ENCODE results near the gene MACO1. TPM values are rescaled to one million over a fixed set of nuclear protein-coding genes. Genes with fewer than 3 reads are reported as not detected.

MACO1 gene
- polyA plus RNA-seq, 2 of the 4 experiments (the other 2 are of a cell fraction), result 6.3 to 7.5 TPM

GRCh38 chr1:25482211-25482610 lies 51.5 kb downstream of the MACO1 start:
- H3K9me3 ChIP-seq, result no peaks in the 10 kb centered on the region
- CTCF ChIA-PET, result interaction anchor here (0.5 to 1.3 kb wide), 2 partner anchors 37 to 58 kb away, joined by 3 to 4 read pairs; no protein-coding TSS in a partner anchor
- H3K4me2 ChIP-seq, result no peak overlapping the region
- POLR2A ChIA-PET, result no interaction called here
- no peak overlapping the region for H3K4me3 ChIP-seq
- no peaks in the 10 kb centered on the region for H3K4me1 ChIP-seq
- FAIRE-seq, result no peak
- WGBS (ENCODE audit: missing lambda C conversion rate), result 100% methylated on average over 1 of the region's 1 CpG
- no peak for DNase-seq (ENCODE audit: low read depth in 1 of 2, low spot score in 1 of 2)
- H3K27ac ChIP-seq, result no peak overlapping the region
- TF ChIP-seq NPAS2 (CRISPR knock-in tag; IDR thresholded peaks at IDR 0.05; ENCODE audit: borderline replicate concordance), result no peak
- no peak for TF ChIP-seq NFE2L2 (conservative IDR thresholded peaks at IDR 0.05; ENCODE audit: low read length)
- TF ChIP-seq KDM5A (IDR thresholded peaks at IDR 0.05), result no peak
- TF ChIP-seq, protein P1, sequence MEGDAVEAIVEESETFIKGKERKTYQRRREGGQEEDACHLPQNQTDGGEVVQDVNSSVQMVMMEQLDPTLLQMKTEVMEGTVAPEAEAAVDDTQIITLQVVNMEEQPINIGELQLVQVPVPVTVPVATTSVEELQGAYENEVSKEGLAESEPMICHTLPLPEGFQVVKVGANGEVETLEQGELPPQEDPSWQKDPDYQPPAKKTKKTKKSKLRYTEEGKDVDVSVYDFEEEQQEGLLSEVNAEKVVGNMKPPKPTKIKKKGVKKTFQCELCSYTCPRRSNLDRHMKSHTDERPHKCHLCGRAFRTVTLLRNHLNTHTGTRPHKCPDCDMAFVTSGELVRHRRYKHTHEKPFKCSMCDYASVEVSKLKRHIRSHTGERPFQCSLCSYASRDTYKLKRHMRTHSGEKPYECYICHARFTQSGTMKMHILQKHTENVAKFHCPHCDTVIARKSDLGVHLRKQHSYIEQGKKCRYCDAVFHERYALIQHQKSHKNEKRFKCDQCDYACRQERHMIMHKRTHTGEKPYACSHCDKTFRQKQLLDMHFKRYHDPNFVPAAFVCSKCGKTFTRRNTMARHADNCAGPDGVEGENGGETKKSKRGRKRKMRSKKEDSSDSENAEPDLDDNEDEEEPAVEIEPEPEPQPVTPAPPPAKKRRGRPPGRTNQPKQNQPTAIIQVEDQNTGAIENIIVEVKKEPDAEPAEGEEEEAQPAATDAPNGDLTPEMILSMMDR (IDR thresholded peaks at IDR 0.05), result no peak
- TF ChIP-seq SREBF2 (IDR thresholded peaks at IDR 0.05), result no peak
- TF ChIP-seq RAD21 (conservative IDR thresholded peaks at IDR 0.05 in 1 of 2, IDR thresholded peaks at IDR 0.05 in 1 of 2), result no peak
- no peak for TF ChIP-seq EHF (CRISPR knock-in tag; IDR thresholded peaks at IDR 0.05)
- TF ChIP-seq HOXB5 (CRISPR knock-in tag; IDR thresholded peaks at IDR 0.05), result no peak
- TF ChIP-seq, protein P2, sequence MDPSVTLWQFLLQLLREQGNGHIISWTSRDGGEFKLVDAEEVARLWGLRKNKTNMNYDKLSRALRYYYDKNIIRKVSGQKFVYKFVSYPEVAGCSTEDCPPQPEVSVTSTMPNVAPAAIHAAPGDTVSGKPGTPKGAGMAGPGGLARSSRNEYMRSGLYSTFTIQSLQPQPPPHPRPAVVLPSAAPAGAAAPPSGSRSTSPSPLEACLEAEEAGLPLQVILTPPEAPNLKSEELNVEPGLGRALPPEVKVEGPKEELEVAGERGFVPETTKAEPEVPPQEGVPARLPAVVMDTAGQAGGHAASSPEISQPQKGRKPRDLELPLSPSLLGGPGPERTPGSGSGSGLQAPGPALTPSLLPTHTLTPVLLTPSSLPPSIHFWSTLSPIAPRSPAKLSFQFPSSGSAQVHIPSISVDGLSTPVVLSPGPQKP (IDR thresholded peaks at IDR 0.05; ENCODE audit: low read depth, low read length), result no peak
- TF ChIP-seq NR3C1 (IDR thresholded peaks at IDR 0.05), result no peak
- no peak for TF ChIP-seq CBX2 (IDR thresholded peaks at IDR 0.05; ENCODE audit: borderline replicate concordance, low read depth)
- TF ChIP-seq GATA3 (IDR thresholded peaks at IDR 0.05; ENCODE audit: borderline replicate concordance), result no peak
- TF ChIP-seq HOXA7 (CRISPR knock-in tag; IDR thresholded peaks at IDR 0.05), result no peak
- no peak for TF ChIP-seq POLR2AphosphoS2 (conservative IDR thresholded peaks at IDR 0.05; ENCODE audit: low read length)
- TF ChIP-seq FOSL2 (IDR thresholded peaks at IDR 0.05), result no peak
- no peak for TF ChIP-seq FOSL2 (CRISPR knock-in tag; IDR thresholded peaks at IDR 0.05)
- no peak for TF ChIP-seq CHD4 (IDR thresholded peaks at IDR 0.05; ENCODE audit: borderline replicate concordance)
- no peak for TF ChIP-seq FOXS1 (CRISPR knock-in tag; IDR thresholded peaks at IDR 0.05)
- TF ChIP-seq USF2 (IDR thresholded peaks at IDR 0.05), result no peak
- TF ChIP-seq JUNB (IDR thresholded peaks at IDR 0.05), result no peak
- no peak for ATAC-seq

GRCh38 chr1:25484096-25484495 lies 53.4 kb downstream of the MACO1 start:
- ChIA-PET POLR2A (no interaction called here), CTCF (no interaction called here)
- FAIRE-seq, result no peak
- H3K4me2 ChIP-seq, result no peak overlapping the region
- WGBS (ENCODE audit: missing lambda C conversion rate), result 92% methylated on average over 10 of the region's 10 CpGs
- no peak for ATAC-seq
- TF ChIP-seq USF2 (IDR thresholded peaks at IDR 0.05), result no peak
- TF ChIP-seq JUN (IDR thresholded peaks at IDR 0.05), result no peak
- no peak for TF ChIP-seq EP300 (IDR thresholded peaks at IDR 0.05)
- TF ChIP-seq, protein P3, sequence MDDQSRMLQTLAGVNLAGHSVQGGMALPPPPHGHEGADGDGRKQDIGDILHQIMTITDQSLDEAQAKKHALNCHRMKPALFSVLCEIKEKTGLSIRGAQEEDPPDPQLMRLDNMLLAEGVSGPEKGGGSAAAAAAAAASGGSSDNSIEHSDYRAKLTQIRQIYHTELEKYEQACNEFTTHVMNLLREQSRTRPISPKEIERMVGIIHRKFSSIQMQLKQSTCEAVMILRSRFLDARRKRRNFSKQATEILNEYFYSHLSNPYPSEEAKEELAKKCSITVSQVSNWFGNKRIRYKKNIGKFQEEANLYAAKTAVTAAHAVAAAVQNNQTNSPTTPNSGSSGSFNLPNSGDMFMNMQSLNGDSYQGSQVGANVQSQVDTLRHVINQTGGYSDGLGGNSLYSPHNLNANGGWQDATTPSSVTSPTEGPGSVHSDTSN (IDR thresholded peaks at IDR 0.05), result no peak
- TF ChIP-seq MYC (IDR thresholded peaks at IDR 0.05; ENCODE audit: borderline replicate concordance, low read length), result no peak
- no peak for TF ChIP-seq HOXA7 (CRISPR knock-in tag; IDR thresholded peaks at IDR 0.05)
- no peak for TF ChIP-seq RFX5 (IDR thresholded peaks at IDR 0.05)
- TF ChIP-seq, protein P4, sequence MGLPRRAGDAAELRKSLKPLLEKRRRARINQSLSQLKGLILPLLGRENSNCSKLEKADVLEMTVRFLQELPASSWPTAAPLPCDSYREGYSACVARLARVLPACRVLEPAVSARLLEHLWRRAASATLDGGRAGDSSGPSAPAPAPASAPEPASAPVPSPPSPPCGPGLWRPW (IDR thresholded peaks at IDR 0.05), result no peak
- no peak for TF ChIP-seq MAX (IDR thresholded peaks at IDR 0.05)
- TF ChIP-seq PHF8 (IDR thresholded peaks at IDR 0.05; ENCODE audit: borderline replicate concordance, low read depth), result no peak
- TF ChIP-seq NFE2L2 (conservative IDR thresholded peaks at IDR 0.05; ENCODE audit: low read length), result no peak
- TF ChIP-seq CEBPB (IDR thresholded peaks at IDR 0.05), result no peak
- TF ChIP-seq JUNB (IDR thresholded peaks at IDR 0.05), result no peak
- no peak for TF ChIP-seq BHLHE40 (IDR thresholded peaks at IDR 0.05; ENCODE audit: low read depth, low read length)
- H3K4me3 ChIP-seq, result no peak overlapping the region
- H3K4me1 ChIP-seq, result no peaks in the 10 kb centered on the region
- DNase-seq (ENCODE audit: low read depth in 1 of 2, low spot score in 1 of 2), result no peak
- no peaks in the 10 kb centered on the region for H3K9me3 ChIP-seq
- H3K27ac ChIP-seq, result no peak overlapping the region

Data from A549 (cell line).